ENCODE measurements around the gene BCAS3. TPM values are rescaled to one million over a fixed set of nuclear protein-coding genes. Genes with fewer than 3 reads are reported as not detected.

The BCAS3 gene
- total RNA-seq, 1 donor from 2014 or later: 38.1 TPM

- TF ChIP-seq CTCF (IDR thresholded peaks at IDR 0.05; ENCODE audit: unreplicated experiment): no peak
- no peak overlapping the region for H3K4me3 Mint-ChIP-seq (ENCODE audit: unreplicated experiment)
- H3K27me3 Mint-ChIP-seq (ENCODE audit: unreplicated experiment): peaks cover 2% of the 10 kb centered on the region
- no peaks in the 10 kb centered on the region for H3K36me3 Mint-ChIP-seq (ENCODE audit: low read depth, unreplicated experiment)
- H3K9me3 Mint-ChIP-seq (ENCODE audit: unreplicated experiment): no peaks in the 10 kb centered on the region
- H3K4me1 Mint-ChIP-seq (ENCODE audit: unreplicated experiment): peaks cover 10% of the 10 kb centered on the region
- peak overlapping the region; percentile 7 for H3K27ac Mint-ChIP-seq (ENCODE audit: unreplicated experiment)
- DNase-seq (ENCODE audit: low spot score): no peak
Observed at GRCh38 chr17:61323003-61323908, 645.6 kb downstream of the BCAS3 start.

DNA sequence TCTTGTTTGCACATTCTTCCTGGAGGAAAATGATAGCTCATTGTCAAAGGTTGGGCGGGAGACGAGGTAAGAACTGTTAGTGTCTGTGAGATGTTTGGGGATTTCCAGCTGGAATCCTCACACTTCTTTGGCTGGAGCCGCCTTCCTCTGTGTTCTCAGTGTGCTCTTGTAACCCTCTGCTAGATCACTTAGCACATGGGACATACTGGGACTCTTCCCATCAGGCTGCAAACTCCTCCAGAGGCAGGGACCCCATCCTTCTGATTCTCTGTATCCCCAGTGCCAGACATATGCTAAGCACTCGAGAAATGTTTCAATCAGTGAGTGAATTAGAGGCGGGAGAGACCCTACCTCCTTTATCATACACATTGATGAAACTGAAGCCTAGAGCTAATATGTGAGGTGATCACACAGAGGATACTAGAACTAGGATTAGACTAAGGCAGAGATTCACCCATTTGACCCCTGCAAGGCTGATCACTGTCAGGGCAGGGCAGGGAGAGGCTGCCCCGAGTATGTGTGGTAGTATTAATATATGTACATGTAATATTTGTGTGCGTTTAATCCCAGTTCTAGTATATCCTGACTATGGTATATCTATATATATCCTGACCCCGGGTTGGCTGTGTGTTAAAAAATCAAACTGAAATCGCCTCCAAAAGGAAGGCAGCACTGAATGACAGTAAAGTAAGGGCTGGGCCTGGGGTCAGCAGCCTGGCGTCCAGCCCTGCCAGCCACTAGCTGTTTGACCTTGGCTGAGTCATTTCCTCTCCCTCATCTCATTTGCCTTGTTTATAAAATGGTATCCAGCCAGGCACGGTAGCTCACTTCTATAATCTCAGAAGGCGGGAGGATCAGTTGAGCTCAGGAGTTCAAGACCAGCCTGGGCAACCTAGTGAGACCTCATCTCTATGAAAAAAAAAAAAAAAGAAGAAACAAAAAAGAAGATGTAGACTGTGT lies 646.5 kb downstream of the BCAS3 start:
- no peaks in the 10 kb centered on the region for H3K9me3 Mint-ChIP-seq (ENCODE audit: unreplicated experiment)
- TF ChIP-seq CTCF (IDR thresholded peaks at IDR 0.05; ENCODE audit: unreplicated experiment): no peak
- H3K4me1 Mint-ChIP-seq (ENCODE audit: unreplicated experiment): peaks cover 10% of the 10 kb centered on the region
- no peak overlapping the region for H3K4me3 Mint-ChIP-seq (ENCODE audit: unreplicated experiment)
- peak overlapping the region; percentile 7 for H3K27ac Mint-ChIP-seq (ENCODE audit: unreplicated experiment)
- no peak for DNase-seq (ENCODE audit: low spot score)
- peaks cover 2% of the 10 kb centered on the region for H3K27me3 Mint-ChIP-seq (ENCODE audit: unreplicated experiment)
- H3K36me3 Mint-ChIP-seq (ENCODE audit: low read depth, unreplicated experiment): no peaks in the 10 kb centered on the region

- DNase-seq (ENCODE audit: low spot score): no peak
- H3K36me3 Mint-ChIP-seq (ENCODE audit: low read depth, unreplicated experiment): no peaks in the 10 kb centered on the region
- no peak overlapping the region for H3K4me3 Mint-ChIP-seq (ENCODE audit: unreplicated experiment)
- H3K9me3 Mint-ChIP-seq (ENCODE audit: unreplicated experiment): no peaks in the 10 kb centered on the region
- H3K27me3 Mint-ChIP-seq (ENCODE audit: unreplicated experiment): peaks cover 2% of the 10 kb centered on the region
- TF ChIP-seq CTCF (IDR thresholded peaks at IDR 0.05; ENCODE audit: unreplicated experiment): no peak
- no peak overlapping the region for H3K27ac Mint-ChIP-seq (ENCODE audit: unreplicated experiment)
- peaks cover 10% of the 10 kb centered on the region for H3K4me1 Mint-ChIP-seq (ENCODE audit: unreplicated experiment)
Observed at GRCh38 chr17:61324950-61325349, 647.3 kb downstream of the BCAS3 start.

- no peak for TF ChIP-seq CTCF (IDR thresholded peaks at IDR 0.05; ENCODE audit: unreplicated experiment)
- Mint-ChIP-seq H3K27ac (ENCODE audit: unreplicated experiment) (no peak overlapping the region), H3K4me1 (ENCODE audit: unreplicated experiment) (peaks cover 10% of the 10 kb centered on the region), H3K27me3 (ENCODE audit: unreplicated experiment) (peaks cover 2% of the 10 kb centered on the region), H3K4me3 (ENCODE audit: unreplicated experiment) (no peak overlapping the region), H3K36me3 (ENCODE audit: low read depth, unreplicated experiment) (no peaks in the 10 kb centered on the region), H3K9me3 (ENCODE audit: unreplicated experiment) (no peaks in the 10 kb centered on the region)
- no peak for DNase-seq (ENCODE audit: low spot score)
Observed at GRCh38 chr17:61325382-61326073, 647.9 kb downstream of the BCAS3 start.
